Stimulated activated naive B cell treated with anti-CD40 and anti-IgM and Interleukin-4, amounts not matched to agents 10 μg/mL and 1 μg/mL and 100 μg/mL, for 72 hours (primary cell): ENCODE data around the gene ISCA2.

Experiments used
- ATAC-seq, 2 donors: fragments of 150-1000 bp; cut with Tn5 transposase; replicated peaks; 2 replicates each; pipeline ENCODE4 v1.10.0; 2021; ENCODE audit warnings: moderate library complexity in 1 of 2
- DNase-seq: peaks from one replicate; pipeline ENCODE4 v3.0.0; 2021
- H3K27ac Mint-ChIP-seq: one replicate; pipeline ENCODE4 v1.8.0; 2022; ENCODE audit warnings: mild to moderate bottlenecking, mixed read lengths
- H3K27me3 Mint-ChIP-seq, 2 donors: one replicate each; pipeline ENCODE4 v1.8.0; 2022; ENCODE audit warnings: mixed read lengths in 2 of 2
- H3K36me3 Mint-ChIP-seq, 2 donors: one replicate each; pipeline ENCODE4 v1.8.0; 2022; ENCODE audit warnings: mixed read lengths in 2 of 2, mild to moderate bottlenecking in 1 of 2
- H3K4me1 Mint-ChIP-seq, 2 donors: one replicate each; pipeline ENCODE4 v1.8.0; 2022; ENCODE audit warnings: mixed read lengths in 2 of 2, mild to moderate bottlenecking in 1 of 2
- H3K4me3 Mint-ChIP-seq, 2 donors: one replicate each; pipeline ENCODE4 v1.8.0; 2022; ENCODE audit warnings: mild to moderate bottlenecking in 2 of 2, mixed read lengths in 2 of 2, moderate library complexity in 1 of 2
- H3K9me3 Mint-ChIP-seq, 2 donors: one replicate each; pipeline ENCODE4 v1.8.0; 2022; ENCODE audit warnings: mixed read lengths in 2 of 2, mild to moderate bottlenecking in 1 of 2

Gene ISCA2

GRCh38 chr14:74472601-74473000 is 21.0 kb upstream of the ISCA2 start:
- peaks cover 9 to 17% of the 10 kb centered on the region in 2 donors for H3K4me1 Mint-ChIP-seq

DNA sequence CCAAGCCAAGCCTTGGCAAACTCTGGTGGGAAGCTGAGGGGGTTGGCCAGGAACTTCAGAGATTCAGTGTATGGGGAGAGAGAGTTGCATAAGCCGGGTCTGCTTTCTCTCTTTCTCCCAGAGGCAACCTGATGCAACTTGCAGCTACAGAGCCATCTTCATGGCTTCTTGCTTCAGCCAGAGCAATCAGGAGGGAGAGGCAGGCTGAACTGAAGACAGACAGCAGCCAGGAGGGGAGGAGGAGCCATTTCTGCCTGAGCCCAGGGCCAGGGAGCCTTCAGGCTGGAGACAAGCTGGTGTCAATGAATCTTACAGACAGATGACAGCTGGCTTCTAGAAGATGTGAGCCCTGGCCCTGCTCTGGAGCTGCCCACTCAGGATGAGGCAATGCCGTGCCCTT is 19.2 kb upstream of the ISCA2 start:
- peaks cover 31 to 43% of the 10 kb centered on the region in 2 donors for H3K36me3 Mint-ChIP-seq
- H3K4me1 Mint-ChIP-seq, result peaks cover 9 to 17% of the 10 kb centered on the region in 2 donors
- ATAC-seq, result no peak
- no peak overlapping the region for H3K4me3 Mint-ChIP-seq
- no peak for DNase-seq
- no peaks in the 10 kb centered on the region for H3K27me3 Mint-ChIP-seq
- peaks cover 3 to 8% of the 10 kb centered on the region in 2 donors for H3K9me3 Mint-ChIP-seq
- H3K27ac Mint-ChIP-seq, result no peak overlapping the region

More at GRCh38 chr14:74472601-74473000, 21.0 kb upstream of the ISCA2 start:
- Mint-ChIP-seq H3K4me3 (no peak overlapping the region), H3K36me3 (peaks cover 26 to 40% of the 10 kb centered on the region in 2 donors), H3K27ac (no peak overlapping the region), H3K9me3 (peaks cover 3 to 8% of the 10 kb centered on the region in 2 donors), H3K27me3 (no peaks in the 10 kb centered on the region)
- DNase-seq, result no peak
- ATAC-seq, result peak; percentile 16 to 44

GRCh38 chr14:74475678-74476077 is 17.9 kb upstream of the ISCA2 start:
- no peak for DNase-seq
- peak in 1 of 2 donors; percentile 52 for ATAC-seq
- peaks cover 9 to 17% of the 10 kb centered on the region in 2 donors for H3K4me1 Mint-ChIP-seq

DNA sequence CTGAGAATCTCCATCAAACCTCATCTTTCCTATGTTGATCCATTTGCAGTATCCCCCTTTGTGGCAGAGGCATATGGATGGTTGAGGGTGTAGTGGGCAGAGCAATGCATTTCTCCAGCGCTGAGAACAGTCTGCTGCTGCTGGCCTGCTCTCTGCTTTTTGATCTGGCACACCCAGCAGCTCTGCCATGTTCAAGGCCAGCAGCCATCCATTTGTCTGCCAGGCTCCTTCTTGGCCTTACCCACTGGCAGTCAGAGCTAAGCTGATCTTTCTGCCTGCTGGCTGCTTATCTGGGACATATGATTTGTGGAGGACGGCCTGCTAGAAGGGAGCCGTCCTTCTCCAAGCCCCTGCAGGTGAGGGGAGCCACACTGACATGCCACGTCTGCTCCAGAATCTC is 17.5 kb upstream of the ISCA2 start:
- Mint-ChIP-seq H3K27me3 (no peaks in the 10 kb centered on the region), H3K4me3 (no peak overlapping the region), H3K9me3 (peaks cover 3 to 8% of the 10 kb centered on the region in 2 donors), H3K27ac (no peak overlapping the region), H3K4me1 (peaks cover 9 to 17% of the 10 kb centered on the region in 2 donors), H3K36me3 (peaks cover 39 to 61% of the 10 kb centered on the region in 2 donors)
- DNase-seq (no peak), ATAC-seq (no peak)

More at GRCh38 chr14:74475678-74476077, 17.9 kb upstream of the ISCA2 start:
- H3K27me3 Mint-ChIP-seq, result no peaks in the 10 kb centered on the region
- H3K27ac Mint-ChIP-seq, result no peak overlapping the region
- H3K36me3 Mint-ChIP-seq, result peaks cover 37 to 56% of the 10 kb centered on the region in 2 donors
- peaks cover 3 to 8% of the 10 kb centered on the region in 2 donors for H3K9me3 Mint-ChIP-seq
- no peak overlapping the region for H3K4me3 Mint-ChIP-seq

DNA sequence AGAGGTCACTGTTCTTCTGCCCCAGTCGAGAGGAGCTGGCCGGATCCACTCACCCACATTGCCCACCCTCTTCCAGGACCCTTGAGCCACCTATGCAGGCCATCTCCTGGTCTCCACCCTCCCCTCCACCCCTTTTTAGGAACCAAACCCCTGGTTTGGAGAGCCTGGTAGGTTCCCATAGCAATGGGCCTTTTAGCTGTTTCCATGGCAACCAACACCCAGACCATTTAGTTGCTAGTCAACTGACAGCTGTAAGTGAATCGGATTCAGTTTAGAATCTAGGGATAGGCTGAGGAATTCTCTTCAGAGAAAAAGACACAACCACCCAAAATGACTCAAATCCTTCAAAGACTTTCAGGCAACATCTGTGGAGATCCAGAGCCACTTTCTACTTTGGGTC is 17.0 kb upstream of the ISCA2 start:
- ATAC-seq, result no peak
- Mint-ChIP-seq H3K9me3 (peaks cover 3 to 8% of the 10 kb centered on the region in 2 donors), H3K27me3 (no peaks in the 10 kb centered on the region), H3K36me3 (peaks cover 38 to 64% of the 10 kb centered on the region in 2 donors), H3K4me3 (no peak overlapping the region), H3K4me1 (peaks cover 9 to 17% of the 10 kb centered on the region in 2 donors), H3K27ac (no peak overlapping the region)
- no peak for DNase-seq

- Mint-ChIP-seq H3K9me3 (no peaks in the 10 kb centered on the region), H3K27me3 (no peaks in the 10 kb centered on the region), H3K36me3 (peaks cover 28 to 60% of the 10 kb centered on the region in 2 donors), H3K4me3 (no peak overlapping the region), H3K27ac (no peak overlapping the region), H3K4me1 (peaks cover 5 to 11% of the 10 kb centered on the region in 2 donors)
- ATAC-seq (no peak), DNase-seq (no peak)
Observed at GRCh38 chr14:74478996-74479635, 14.4 kb upstream of the ISCA2 start.

GRCh38 chr14:74480046-74480445 is 13.5 kb upstream of the ISCA2 start:
- no peak overlapping the region for H3K27ac Mint-ChIP-seq
- no peak for ATAC-seq
- no peaks in the 10 kb centered on the region for H3K27me3 Mint-ChIP-seq

DNA sequence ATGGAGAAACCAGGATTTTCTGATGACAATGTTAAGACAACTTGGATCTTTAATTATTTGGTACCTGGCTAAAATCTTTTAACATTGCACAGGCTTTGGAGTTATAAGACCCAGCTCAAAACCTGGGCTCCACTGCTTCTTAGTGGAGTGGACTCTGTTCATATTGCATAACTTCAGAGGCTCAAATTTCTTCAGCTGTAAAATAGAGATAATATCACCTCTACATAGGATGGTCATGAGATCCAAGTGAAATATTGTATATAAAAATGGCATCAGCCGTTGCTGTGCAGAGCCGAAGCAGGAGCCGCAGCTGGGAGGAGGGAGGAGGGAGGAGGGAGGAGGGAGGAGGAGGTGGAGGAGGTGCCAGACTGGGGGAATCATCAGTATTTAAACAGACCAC is 11.0 kb upstream of the ISCA2 start:
- Mint-ChIP-seq H3K36me3 (peaks cover 27 to 48% of the 10 kb centered on the region in 2 donors), H3K4me1 (peaks cover 0 to 4% of the 10 kb centered on the region in 2 donors)

More at GRCh38 chr14:74480046-74480445, 13.5 kb upstream of the ISCA2 start:
- peaks cover 28 to 63% of the 10 kb centered on the region in 2 donors for H3K36me3 Mint-ChIP-seq
- no peaks in the 10 kb centered on the region for H3K9me3 Mint-ChIP-seq
- H3K4me1 Mint-ChIP-seq, result peaks cover 5 to 15% of the 10 kb centered on the region in 2 donors
- H3K4me3 Mint-ChIP-seq, result no peak overlapping the region
- no peak for DNase-seq

DNA sequence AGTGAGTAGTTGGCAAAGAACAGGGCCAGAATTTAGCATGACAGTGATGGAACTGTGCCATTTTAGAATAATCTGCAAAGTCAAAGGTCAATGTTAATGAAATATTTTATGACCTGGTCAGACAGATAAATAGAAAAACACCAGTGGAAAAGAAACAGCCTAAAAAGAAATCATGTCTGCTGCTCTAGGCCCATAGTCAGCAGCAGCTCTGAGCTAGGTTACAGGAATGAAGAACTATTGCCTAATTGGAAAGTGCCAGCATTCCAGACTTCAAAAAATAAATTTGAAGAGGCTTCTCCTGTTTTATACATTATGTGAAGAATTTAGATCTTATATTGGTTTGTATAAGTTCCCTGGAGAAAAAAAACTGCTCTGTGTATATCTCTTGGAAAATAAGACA is 10.2 kb upstream of the ISCA2 start:
- H3K4me1 Mint-ChIP-seq, result peaks cover 0 to 4% of the 10 kb centered on the region in 2 donors
- H3K36me3 Mint-ChIP-seq, result peaks cover 23 to 51% of the 10 kb centered on the region in 2 donors
- no peak overlapping the region for H3K27ac Mint-ChIP-seq

More for the DNA sequence above, 11.0 kb upstream of the ISCA2 start:
- Mint-ChIP-seq H3K9me3 (no peaks in the 10 kb centered on the region), H3K27ac (no peak overlapping the region), H3K4me3 (no peak overlapping the region), H3K27me3 (no peaks in the 10 kb centered on the region)
- no peak for ATAC-seq
- no peak for DNase-seq

GRCh38 chr14:74486164-74486563 is 7.4 kb upstream of the ISCA2 start:
- Mint-ChIP-seq H3K36me3 (peaks cover 14 to 27% of the 10 kb centered on the region in 2 donors), H3K27ac (no peak overlapping the region), H3K27me3 (no peaks in the 10 kb centered on the region), H3K4me3 (no peak overlapping the region), H3K4me1 (peaks cover 5 to 12% of the 10 kb centered on the region in 2 donors), H3K9me3 (no peaks in the 10 kb centered on the region)
- ATAC-seq (no peak), DNase-seq (no peak)

More for the DNA sequence above, 10.2 kb upstream of the ISCA2 start:
- DNase-seq, result no peak
- no peaks in the 10 kb centered on the region for H3K27me3 Mint-ChIP-seq
- no peak for ATAC-seq
- H3K4me3 Mint-ChIP-seq, result no peak overlapping the region
- H3K9me3 Mint-ChIP-seq, result no peaks in the 10 kb centered on the region

DNA sequence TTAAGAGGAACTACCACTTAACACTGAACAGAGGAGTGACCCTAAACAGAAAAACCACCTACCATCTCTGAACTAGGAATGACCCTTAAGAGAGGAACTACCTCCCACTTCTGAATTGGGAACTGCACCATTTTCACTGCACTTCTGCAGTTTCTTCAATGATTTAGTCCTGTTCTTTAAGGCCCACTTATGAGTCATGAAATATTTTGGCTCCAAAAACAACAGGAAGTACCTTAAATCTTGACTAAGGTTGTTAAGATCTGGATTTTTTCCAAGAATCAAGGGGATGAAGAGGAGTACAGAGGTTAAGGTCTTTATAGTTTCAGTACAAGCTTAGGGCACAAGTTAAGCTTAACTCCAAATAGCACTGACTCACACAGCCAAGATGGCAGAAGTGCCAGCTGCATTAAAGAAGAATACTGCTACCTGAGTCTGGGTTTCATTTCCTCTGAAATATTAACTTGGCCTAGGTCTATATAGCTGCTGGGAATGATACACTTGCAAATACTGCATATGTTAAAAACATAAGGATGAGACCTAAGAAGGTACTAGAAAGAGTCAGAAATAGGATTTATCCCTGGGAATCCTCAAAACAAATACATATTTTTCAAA is 4.7 kb upstream of the ISCA2 start:
- peak in 1 of 2 donors; percentile 3 for ATAC-seq
- Mint-ChIP-seq H3K9me3 (no peaks in the 10 kb centered on the region), H3K36me3 (peaks cover 9 to 11% of the 10 kb centered on the region in 2 donors), H3K27me3 (no peaks in the 10 kb centered on the region), H3K4me3 (no peak overlapping the region), H3K4me1 (peaks cover 9 to 15% of the 10 kb centered on the region in 2 donors), H3K27ac (peak overlapping the region; percentile 53)
- DNase-seq, result no peak

GRCh38 chr14:74490486-74490885 is 3.1 kb upstream of the ISCA2 start:
- DNase-seq (no peak), ATAC-seq (no peak)
- Mint-ChIP-seq H3K4me1 (peaks cover 17 to 27% of the 10 kb centered on the region in 2 donors), H3K9me3 (no peaks in the 10 kb centered on the region), H3K27me3 (no peaks in the 10 kb centered on the region), H3K27ac (no peak overlapping the region), H3K36me3 (peaks cover 3% of the 10 kb centered on the region in 2 donors), H3K4me3 (no peak overlapping the region)

- no peak overlapping the region for H3K4me3 Mint-ChIP-seq
- no peaks in the 10 kb centered on the region for H3K9me3 Mint-ChIP-seq
- H3K4me1 Mint-ChIP-seq, result peaks cover 17 to 29% of the 10 kb centered on the region in 2 donors
- no peak overlapping the region for H3K27ac Mint-ChIP-seq
- peaks cover 3% of the 10 kb centered on the region in 2 donors for H3K36me3 Mint-ChIP-seq
- ATAC-seq, result no peak
- no peaks in the 10 kb centered on the region for H3K27me3 Mint-ChIP-seq
- peak; percentile 14 for DNase-seq
Observed at GRCh38 chr14:74491956-74492775, 1.4 kb upstream of the ISCA2 start.

GRCh38 chr14:74492776-74493342 is 706 bp upstream of the ISCA2 start, which contains the start of gene NPC2:
NPC2 (minus strand) TSS chr14:74493305; CDS start chr14:74493274, 31 bp downstream.
- Mint-ChIP-seq H3K9me3 (no peaks in the 10 kb centered on the region), H3K4me1 (peaks cover 17 to 29% of the 10 kb centered on the region in 2 donors), H3K27ac (peak within 1 kb of the TSS; percentile 96), H3K27me3 (no peaks in the 10 kb centered on the region), H3K36me3 (peaks cover 0 to 3% of the 10 kb centered on the region in 2 donors), H3K4me3 (no peak within 1 kb of the TSS)
- peak; percentile 0 for ATAC-seq
- DNase-seq, result no peak
